SIG-M5 (cell line): ENCODE data around the gene PGAP1.

Experiments used
- DNase-seq: peaks from one replicate; lab custom pipeline; 2025; lab: John Stamatoyannopoulos, UW

Gene PGAP1

GRCh38 chr2:196891136-196891535, 35.4 kb downstream of the PGAP1 start:
- no peak for DNase-seq

GRCh38 chr2:196887431-196887830, 39.1 kb downstream of the PGAP1 start:
- DNase-seq, result no peak

- DNase-seq, result no peak
Measured at GRCh38 chr2:196884368-196884767, 42.1 kb downstream of the PGAP1 start.

- DNase-seq, result no peak
Measured at GRCh38 chr2:196876364-196876763, 50.1 kb downstream of the PGAP1 start.

- DNase-seq, result no peak
Measured at GRCh38 chr2:196875414-196875813, 51.1 kb downstream of the PGAP1 start.

GRCh38 chr2:196873511-196873910, 53.0 kb downstream of the PGAP1 start:
- DNase-seq, result no peak

- DNase-seq, result no peak
Measured at GRCh38 chr2:196854629-196855028, 71.9 kb downstream of the PGAP1 start.

- DNase-seq, result no peak
Measured at GRCh38 chr2:196853301-196854087, 73.0 kb downstream of the PGAP1 start.

- DNase-seq, result no peak
Measured at GRCh38 chr2:196851088-196851487, 75.4 kb downstream of the PGAP1 start.

- DNase-seq, result no peak
Measured at GRCh38 chr2:196849895-196850294, 76.6 kb downstream of the PGAP1 start.

GRCh38 chr2:196846295-196846694, 80.2 kb downstream of the PGAP1 start:
- no peak for DNase-seq

- no peak for DNase-seq
Measured at GRCh38 chr2:196845371-196845770, 81.1 kb downstream of the PGAP1 start.

- DNase-seq, result no peak
Measured at GRCh38 chr2:196840171-196840570, 86.3 kb downstream of the PGAP1 start.

GRCh38 chr2:196839574-196839973, 86.9 kb downstream of the PGAP1 start:
- no peak for DNase-seq

- DNase-seq, result no peak
Measured at GRCh38 chr2:196836440-196836839, 90.1 kb downstream of the PGAP1 start.

GRCh38 chr2:196830701-196831100, 95.8 kb downstream of the PGAP1 start:
- DNase-seq, result no peak

- DNase-seq, result no peak
Measured at GRCh38 chr2:196827356-196827755, 99.2 kb downstream of the PGAP1 start.

- DNase-seq, result no peak
Measured at GRCh38 chr2:196823750-196824522, 102.6 kb downstream of the PGAP1 start.

- no peak for DNase-seq
Measured at GRCh38 chr2:196821195-196821594, 105.3 kb downstream of the PGAP1 start.

- no peak for DNase-seq
Measured at GRCh38 chr2:196809260-196809659, 117.2 kb downstream of the PGAP1 start, which contains the start of gene C2orf66. TSS of gene C2orf66 (minus strand) at chr2:196809355. CDS start at chr2:196809336, 19 bp downstream.

GRCh38 chr2:196808083-196808665, 118.3 kb downstream of the PGAP1 start:
- DNase-seq, result no peak

- no peak for DNase-seq
Measured at GRCh38 chr2:196804381-196804780, 122.1 kb downstream of the PGAP1 start.

- no peak for DNase-seq
Measured at GRCh38 chr2:196802401-196802800, 124.1 kb downstream of the PGAP1 start.
